BJ (cell line): Measurements from ENCODE around the gene SIPA1L3. TPM values are rescaled to one million over a fixed set of nuclear protein-coding genes. Genes with fewer than 3 reads are reported as not detected.

Experiments used
- CTCF ChIA-PET: fragments of 350-600 bp; formaldehyde crosslinking; extraction: SDS; loops from one replicate; lab custom pipeline; 2021; ENCODE audit warnings: antibody characterized with exemption, inconsistent platforms; lab: Yijun Ruan, JAX
- POLR2A ChIA-PET: fragments of 300-600 bp; sonication (Branson Sonifier 250); formaldehyde crosslinking; extraction: SDS; loops from one replicate; lab custom pipeline; 2021; ENCODE audit warnings: antibody characterized with exemption; lab: Charles Lee
- DNase-seq: peaks from one replicate; pipeline ENCODE4 v3.0.0-alpha.2; 2011; ENCODE audit warnings: low read depth
- H3K27me3 ChIP-seq: 2 replicates; pipeline ENCODE4 v1.6.0; 2011; ENCODE audit warnings: low read length; ENCODE audit not compliant: control insufficient read depth, insufficient read depth
- H3K36me3 ChIP-seq: 2 replicates; pipeline ENCODE4 v1.5.1; 2011; ENCODE audit warnings: low read length; ENCODE audit not compliant: control insufficient read depth, insufficient read depth
- H3K4me3 ChIP-seq: 2 replicates; pipeline ENCODE4 v1.5.1; 2011; ENCODE audit warnings: low read depth, mild to moderate bottlenecking, control low read depth, low read length
- CTCF ChIP-seq: IDR thresholded peaks from 2 replicates; pipeline ENCODE4 v1.5.1; 2011; ENCODE audit warnings: low read depth, mild to moderate bottlenecking, control low read depth, inconsistent platforms, low read length, moderate library complexity; ENCODE audit not compliant: insufficient read depth
- polyA plus RNA-seq: library from polyadenylated mRNA; depleted of rRNA; stranded (reverse); fragments of >200 nt; gene quantifications from 2 replicates; pipeline ENCODE4 v1.2.3, GENCODE V29; 2011

Gene SIPA1L3
- polyA plus RNA-seq, 1 experiment, result 4.5 TPM

- Histone ChIP-seq H3K27me3 (no peaks in the 10 kb centered on the region), H3K4me3 (no peak overlapping the region), H3K36me3 (no peaks in the 10 kb centered on the region)
- POLR2A ChIA-PET, result no interaction called here
- DNase-seq, result no peak
- TF ChIP-seq CTCF, result no peak
- CTCF ChIA-PET, result interaction anchor here (0.6 to 1.4 kb wide), 3 partner anchors 13 to 110 kb away, joined by 3 to 5 read pairs (median 4); no protein-coding TSS in a partner anchor
Measured at GRCh38 chr19:38012944-38013343, 105.9 kb downstream of the SIPA1L3 start.

DNA sequence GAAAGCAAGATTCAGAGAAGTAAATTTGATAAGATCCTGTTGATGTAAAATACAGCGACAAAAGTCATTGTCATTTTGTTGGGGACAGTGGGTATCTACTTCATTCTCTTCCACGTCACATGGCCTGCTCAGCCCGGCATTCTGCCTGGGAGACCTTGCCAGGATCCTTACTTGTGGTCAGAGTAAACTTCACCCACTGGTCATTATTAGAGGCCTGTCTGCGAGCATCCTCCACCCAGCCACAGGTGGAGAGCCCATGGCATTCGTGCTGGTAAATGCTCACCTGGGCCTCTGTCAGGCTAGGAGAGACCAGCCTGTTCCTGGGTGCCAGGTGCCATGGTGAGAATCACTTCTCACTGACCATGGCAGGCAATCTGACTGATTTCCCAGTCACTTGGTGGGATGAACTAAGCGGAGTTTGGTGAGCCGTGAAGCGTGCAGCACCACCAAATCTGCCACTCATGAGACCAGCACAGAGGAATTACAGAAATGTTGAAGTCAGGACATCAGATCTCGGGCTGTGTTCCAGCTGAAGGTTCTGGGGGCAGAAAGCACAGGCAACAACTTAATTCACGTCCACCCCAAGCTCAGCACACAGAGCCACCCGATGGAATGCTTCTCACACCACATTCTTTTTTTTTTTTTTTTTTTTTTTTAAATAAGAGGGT, 107.0 kb downstream of the SIPA1L3 start:
- no peak for DNase-seq
- CTCF ChIA-PET, result no interaction called here
- POLR2A ChIA-PET, result interaction anchor here (0.6 kb wide), 1 partner anchor 82 kb away, joined by 8 read pairs; no protein-coding TSS in a partner anchor

GRCh38 chr19:38015216-38015615, 108.2 kb downstream of the SIPA1L3 start:
- CTCF ChIA-PET, result no interaction called here
- no peak for DNase-seq
- no peak for TF ChIP-seq CTCF
- H3K4me3 ChIP-seq, result no peak overlapping the region
- no peaks in the 10 kb centered on the region for H3K36me3 ChIP-seq
- H3K27me3 ChIP-seq, result no peaks in the 10 kb centered on the region
- POLR2A ChIA-PET, result no interaction called here

More for the DNA sequence above, 107.0 kb downstream of the SIPA1L3 start:
- no peaks in the 10 kb centered on the region for H3K36me3 ChIP-seq
- H3K27me3 ChIP-seq, result no peaks in the 10 kb centered on the region
- H3K4me3 ChIP-seq, result no peak overlapping the region
- TF ChIP-seq CTCF, result no peak

DNA sequence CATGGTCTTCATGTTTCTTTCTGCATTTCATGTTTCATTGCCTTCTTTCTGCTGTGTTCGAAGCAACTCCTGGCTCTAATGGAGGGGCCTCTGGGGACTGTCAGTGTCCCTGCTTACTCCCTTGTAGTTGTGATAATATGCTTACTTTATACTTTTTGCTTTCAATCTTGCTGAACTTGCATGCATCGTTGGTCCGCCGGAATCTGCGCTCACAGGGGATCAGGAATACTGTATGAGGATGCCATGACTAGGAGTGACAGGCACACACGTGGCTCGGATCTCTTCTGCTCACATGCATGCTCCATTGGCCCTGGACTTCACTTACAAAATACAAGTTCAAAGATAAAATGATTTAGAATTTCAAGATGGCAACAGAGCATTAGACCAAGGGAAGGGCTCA, 108.8 kb downstream of the SIPA1L3 start:
- Histone ChIP-seq H3K36me3 (no peaks in the 10 kb centered on the region), H3K27me3 (no peaks in the 10 kb centered on the region), H3K4me3 (no peak overlapping the region)
- ChIA-PET POLR2A (no interaction called here), CTCF (interaction anchor here (1.0 kb wide), 1 partner anchor 113 kb away, joined by 3 read pairs; no protein-coding TSS in a partner anchor)
- no peak for DNase-seq
- no peak for TF ChIP-seq CTCF

DNA sequence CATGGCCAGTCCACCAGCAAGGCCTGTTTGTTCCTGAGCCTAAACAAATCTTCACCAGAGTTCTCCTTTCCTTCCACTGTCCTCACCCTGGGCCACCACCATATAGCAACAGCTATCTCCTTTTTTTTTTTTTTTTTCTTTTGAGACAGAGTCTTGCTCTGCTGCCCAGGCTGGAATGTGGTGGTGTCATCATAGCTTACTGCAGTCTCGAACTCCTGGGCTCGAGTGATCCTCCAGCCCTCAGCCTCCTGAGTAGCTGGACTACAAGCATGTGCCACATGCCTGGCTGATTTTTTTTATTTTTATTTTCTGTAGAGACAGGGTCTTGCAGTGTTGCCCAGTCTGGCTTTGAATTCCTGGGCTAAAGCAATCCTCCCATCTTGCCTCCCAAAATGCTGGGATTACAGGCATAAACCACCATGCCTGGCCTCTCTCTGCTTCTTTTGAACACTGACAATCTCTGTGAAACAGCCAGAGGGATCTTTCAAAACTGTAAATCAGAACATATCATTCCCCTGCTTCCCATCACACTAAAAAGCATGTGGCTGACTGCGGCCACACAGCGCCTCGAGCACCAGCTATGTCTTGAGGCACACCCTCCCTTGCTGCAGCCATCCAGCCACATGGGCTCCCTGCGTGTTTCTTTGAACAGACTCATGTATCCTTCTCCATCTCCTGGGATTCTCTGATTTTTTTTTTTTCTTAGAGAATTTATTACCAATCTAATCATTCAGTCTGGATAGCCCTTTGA, 110.6 kb downstream of the SIPA1L3 start:
- Histone ChIP-seq H3K4me3 (no peak overlapping the region), H3K36me3 (no peaks in the 10 kb centered on the region), H3K27me3 (no peaks in the 10 kb centered on the region)
- no peak for DNase-seq
- ChIA-PET POLR2A (no interaction called here), CTCF (interaction anchor here (0.6 to 2.8 kb wide), 3 partner anchors 33 to 115 kb away, joined by 3 to 10 read pairs (median 3); no protein-coding TSS in a partner anchor)
- no peak for TF ChIP-seq CTCF
